ENCODE measurements around the gene HOXA10.

HOXA10 gene

DNA sequence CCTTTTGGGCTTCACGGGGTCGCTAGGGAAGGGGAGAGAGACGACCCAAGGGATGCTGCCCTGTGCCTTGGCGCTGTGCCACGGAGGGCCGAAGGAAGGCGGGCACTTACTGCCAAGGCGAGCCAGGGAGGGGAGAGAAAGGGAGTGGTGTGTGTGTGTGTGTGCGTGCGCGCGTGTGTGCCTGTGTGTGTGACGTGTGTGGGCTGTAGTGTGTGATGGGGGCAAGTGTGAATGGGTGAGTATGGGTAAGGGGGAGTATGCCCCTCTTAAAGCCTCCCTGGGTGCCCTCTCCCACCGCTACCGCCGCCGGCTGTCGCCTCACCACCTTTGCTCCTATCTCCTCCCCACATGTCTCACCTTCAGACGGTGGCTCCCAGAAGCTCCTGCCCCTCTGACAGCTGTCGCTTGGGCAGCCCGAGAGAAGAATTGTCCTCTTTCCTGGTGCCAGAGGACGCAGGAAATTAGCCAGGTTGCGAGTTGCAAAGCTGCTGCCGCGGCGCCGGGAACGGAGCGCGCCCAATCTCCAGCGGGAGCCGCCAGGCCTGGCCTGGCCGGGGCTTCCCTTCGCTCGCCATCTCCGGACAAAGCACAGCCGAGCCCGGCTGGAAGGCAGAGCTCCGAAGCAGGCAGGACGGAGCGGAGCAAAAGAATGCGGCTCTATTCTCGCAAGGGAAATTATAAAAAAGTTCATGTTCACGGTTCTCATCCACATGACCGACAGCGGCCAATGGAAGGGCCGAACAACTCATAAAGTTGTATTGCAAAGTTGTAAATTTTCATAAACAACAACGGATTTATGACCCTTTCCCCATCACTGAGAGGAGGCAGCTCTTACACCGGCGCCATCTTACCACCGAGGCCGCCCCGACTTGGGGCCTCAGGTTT is 21.9 kb downstream of the HOXA10 start, which contains the start of gene HOXA3:
Gene HOXA3 (minus strand): TSS at position 653 of the 885 bp plus-strand sequence. CDS start 41,943 bp downstream, outside the sequence.
- DNase-seq (ENCODE audit: low read depth), result peak; percentile 85
- H3K4me3 ChIP-seq (ENCODE audit: control insufficient read depth, low read depth, low read length), result peak within 1 kb of the TSS; percentile 72
- TF ChIP-seq, protein P1, sequence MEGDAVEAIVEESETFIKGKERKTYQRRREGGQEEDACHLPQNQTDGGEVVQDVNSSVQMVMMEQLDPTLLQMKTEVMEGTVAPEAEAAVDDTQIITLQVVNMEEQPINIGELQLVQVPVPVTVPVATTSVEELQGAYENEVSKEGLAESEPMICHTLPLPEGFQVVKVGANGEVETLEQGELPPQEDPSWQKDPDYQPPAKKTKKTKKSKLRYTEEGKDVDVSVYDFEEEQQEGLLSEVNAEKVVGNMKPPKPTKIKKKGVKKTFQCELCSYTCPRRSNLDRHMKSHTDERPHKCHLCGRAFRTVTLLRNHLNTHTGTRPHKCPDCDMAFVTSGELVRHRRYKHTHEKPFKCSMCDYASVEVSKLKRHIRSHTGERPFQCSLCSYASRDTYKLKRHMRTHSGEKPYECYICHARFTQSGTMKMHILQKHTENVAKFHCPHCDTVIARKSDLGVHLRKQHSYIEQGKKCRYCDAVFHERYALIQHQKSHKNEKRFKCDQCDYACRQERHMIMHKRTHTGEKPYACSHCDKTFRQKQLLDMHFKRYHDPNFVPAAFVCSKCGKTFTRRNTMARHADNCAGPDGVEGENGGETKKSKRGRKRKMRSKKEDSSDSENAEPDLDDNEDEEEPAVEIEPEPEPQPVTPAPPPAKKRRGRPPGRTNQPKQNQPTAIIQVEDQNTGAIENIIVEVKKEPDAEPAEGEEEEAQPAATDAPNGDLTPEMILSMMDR (conservative IDR thresholded peaks at IDR 0.05; ENCODE audit: control insufficient read depth, insufficient read depth, low read depth, low read length), result no peak

DNA sequence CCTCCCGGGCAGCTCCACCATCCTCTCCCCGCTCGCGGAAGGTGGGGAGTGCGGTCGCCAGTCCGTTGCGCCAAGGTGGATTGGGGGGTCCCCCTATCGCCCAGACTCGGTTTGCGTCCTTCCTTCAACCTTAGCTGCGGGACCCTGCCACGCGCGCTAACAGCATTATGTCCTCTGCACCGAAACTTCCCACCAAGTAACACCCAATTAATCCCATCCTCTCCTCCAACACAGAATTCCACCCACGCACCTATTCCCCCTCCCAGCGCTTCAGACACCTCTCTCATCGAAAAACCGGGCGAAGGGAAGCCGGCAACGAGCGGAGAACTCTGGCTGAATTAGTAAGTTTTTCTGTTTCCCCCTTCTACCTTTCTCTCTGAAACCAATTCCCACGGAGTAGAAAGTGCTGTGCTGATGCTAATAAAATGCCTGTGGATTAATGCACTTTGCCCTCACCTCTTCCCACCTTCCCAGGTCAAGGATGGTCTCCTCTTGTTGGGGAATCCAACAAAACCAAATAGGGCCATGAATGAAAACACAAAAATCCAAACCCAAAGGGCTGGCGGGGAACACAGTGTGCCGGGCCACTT is 22.7 kb downstream of the HOXA10 start:
- H3K4me3 ChIP-seq (ENCODE audit: control insufficient read depth, low read depth, low read length), result peak overlapping the region; percentile 72
- DNase-seq (ENCODE audit: low read depth), result peak; percentile 22
- TF ChIP-seq, protein P1 (conservative IDR thresholded peaks at IDR 0.05; ENCODE audit: control insufficient read depth, insufficient read depth, low read depth, low read length), result no peak

DNA sequence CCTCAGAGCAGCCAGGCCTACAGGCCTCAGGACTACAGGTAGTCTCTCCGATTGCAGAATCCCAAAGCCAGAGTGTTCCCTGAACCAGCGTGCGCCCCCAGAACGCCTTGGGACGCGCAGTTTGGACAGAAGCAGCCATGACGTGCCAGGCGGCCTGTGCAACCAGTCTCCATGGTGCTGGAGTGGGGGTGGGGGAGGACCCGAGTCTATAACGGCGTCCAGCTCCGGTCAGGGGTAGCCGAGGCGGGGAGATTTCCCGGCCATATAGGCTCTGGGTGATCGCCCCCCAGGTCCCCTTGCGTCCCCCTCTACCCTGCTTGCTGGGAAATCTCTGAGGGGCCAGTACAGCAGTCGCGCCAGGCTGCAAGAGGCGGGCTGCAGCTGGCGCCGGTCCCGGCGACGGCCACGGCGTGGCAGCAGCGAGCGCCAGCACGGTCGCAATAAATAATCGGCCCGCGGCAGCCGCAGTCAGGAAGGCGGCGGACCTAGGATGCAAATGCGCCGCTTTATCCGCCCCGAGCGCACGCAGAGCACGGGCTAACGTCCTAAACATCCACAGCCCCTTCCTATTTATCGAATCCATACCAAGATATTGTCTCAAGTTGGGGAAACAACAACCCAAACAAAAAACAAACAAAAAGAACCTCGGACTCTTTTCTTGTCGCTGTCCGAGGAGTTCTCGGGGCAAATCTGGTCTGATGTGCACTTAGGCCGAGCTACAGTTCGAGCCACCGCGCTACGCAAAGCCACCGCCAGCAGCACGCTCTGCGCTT is 23.4 kb downstream of the HOXA10 start:
- peak overlapping the region; percentile 72 for H3K4me3 ChIP-seq (ENCODE audit: control insufficient read depth, low read depth, low read length)
- TF ChIP-seq, protein P1 (conservative IDR thresholded peaks at IDR 0.05; ENCODE audit: control insufficient read depth, insufficient read depth, low read depth, low read length), result no peak
- DNase-seq (ENCODE audit: low read depth), result peak; percentile 81

DNA sequence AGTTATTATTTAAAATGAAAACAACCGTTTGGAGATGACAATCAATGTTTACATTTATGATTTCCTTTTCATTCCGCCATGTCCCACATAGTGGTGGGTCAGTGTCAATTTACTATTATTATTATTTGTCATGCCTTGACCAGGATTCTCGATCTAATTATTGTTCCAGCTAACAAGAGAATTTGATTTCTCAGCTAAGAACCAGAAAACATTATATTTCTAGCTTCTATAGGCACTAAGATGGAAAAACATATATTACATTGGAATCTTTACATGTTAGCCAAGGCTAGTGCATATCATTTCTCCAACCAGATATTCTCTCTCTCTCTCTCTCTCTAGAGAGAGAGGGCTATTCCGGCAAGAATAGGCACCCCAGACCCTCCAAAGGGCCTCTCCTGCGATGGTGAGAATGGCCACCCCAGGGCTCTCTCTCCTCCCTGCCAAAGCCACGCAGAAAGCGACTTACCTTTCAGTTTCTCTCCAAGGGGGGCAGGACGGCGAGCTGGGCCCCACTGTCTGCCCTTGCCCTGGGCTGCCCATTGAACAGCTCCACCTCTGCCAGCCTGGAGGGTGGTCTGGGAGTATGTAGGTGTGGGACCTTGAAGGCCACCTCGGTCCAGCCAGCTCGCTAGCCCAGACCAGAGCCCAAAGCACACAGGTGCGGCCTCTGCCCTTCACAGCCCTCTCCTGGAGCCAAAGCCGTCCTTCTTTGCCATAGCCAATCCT is 24.1 kb downstream of the HOXA10 start:
- no peak for DNase-seq (ENCODE audit: low read depth)
- TF ChIP-seq, protein P1 (conservative IDR thresholded peaks at IDR 0.05; ENCODE audit: control insufficient read depth, insufficient read depth, low read depth, low read length), result no peak
- peak overlapping the region; percentile 72 for H3K4me3 ChIP-seq (ENCODE audit: control insufficient read depth, low read depth, low read length)

DNA sequence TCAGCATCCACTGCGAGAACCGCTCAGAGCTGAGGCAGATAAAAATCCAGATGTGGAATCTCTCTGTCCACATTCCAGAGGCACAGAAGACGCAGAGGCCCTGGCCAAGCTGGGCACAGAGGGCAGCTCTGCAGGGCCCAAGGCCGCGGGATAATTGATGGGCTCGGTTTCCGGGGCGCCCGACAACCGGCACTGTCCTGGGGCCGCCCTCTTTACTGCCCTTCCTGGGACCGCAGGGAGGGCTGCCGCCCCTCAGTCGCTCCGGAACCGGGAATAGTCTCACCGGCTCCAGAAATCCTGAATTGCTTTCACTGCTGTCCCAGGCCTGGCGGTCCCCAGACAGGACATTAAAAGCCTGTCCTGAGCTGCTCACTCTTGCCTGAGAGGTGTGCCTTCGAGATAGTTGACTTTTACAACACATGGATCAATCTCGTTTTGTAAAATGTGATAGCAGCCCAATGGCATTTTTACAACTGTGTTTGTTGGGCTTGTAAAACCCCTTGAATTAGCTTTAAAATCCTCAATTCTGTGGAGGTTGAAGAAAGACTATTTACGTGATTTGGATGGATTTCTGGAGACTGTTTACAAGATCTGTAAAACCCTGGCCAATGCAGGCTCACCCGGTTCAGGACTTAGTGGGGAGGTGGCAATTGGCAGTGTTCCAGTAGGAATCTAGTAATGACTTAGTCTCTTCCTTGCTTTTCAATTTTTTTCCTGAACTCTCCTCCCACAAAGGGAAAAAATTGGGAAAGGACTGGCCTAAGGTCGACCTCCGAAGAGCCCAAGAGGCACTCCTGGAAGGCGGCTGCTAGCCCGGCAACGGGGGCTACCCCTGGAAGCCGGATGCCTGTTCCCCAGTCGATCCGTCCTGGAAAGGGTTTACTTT is 25.1 kb downstream of the HOXA10 start:
- peak overlapping the region; percentile 72 for H3K4me3 ChIP-seq (ENCODE audit: control insufficient read depth, low read depth, low read length)
- DNase-seq (ENCODE audit: low read depth), result peak; percentile 80
- TF ChIP-seq, protein P1 (conservative IDR thresholded peaks at IDR 0.05; ENCODE audit: control insufficient read depth, insufficient read depth, low read depth, low read length), result no peak
